Psoas muscle (tissue), 8 donors: ENCODE data around the gene RFX7. TPM values are rescaled to one million over a fixed set of nuclear protein-coding genes. Genes with fewer than 3 reads are reported as not detected.

Source experiments
- ATAC-seq, 4 donors: fragments of 200-7000 bp; cut with Tn5 transposase; one replicate each; pipeline ENCODE4 v1.9.1; 2020; ENCODE audit warnings: moderate library complexity in 3 of 4, mild to moderate bottlenecking in 2 of 4
- DNase-seq, 2 donors: peaks; one replicate each; pipeline ENCODE4 v3.0.0-alpha.2; 2020
- H3K27ac ChIP-seq: fragments of 200-600 bp; one replicate; pipeline ENCODE4 v1.8.0; 2022
- H3K27me3 ChIP-seq, 3 donors: fragments of 200-600 bp in 1 of 3; one replicate each; pipeline versions ENCODE4 v1.6.1 to v1.8.0; 2013 to 2022; ENCODE audit warnings: low read length in 2 of 3, mild to moderate bottlenecking in 2 of 3, moderate library complexity in 1 of 3; ENCODE audit not compliant: insufficient read depth in 3 of 3
- H3K36me3 ChIP-seq, 2 donors: fragments of 200-600 bp in 1 of 2; one replicate each; pipeline versions ENCODE4 v1.6.1 to v1.8.0; 2013 to 2022; ENCODE audit warnings: low read depth in 1 of 2, mild to moderate bottlenecking in 1 of 2, moderate library complexity in 1 of 2; ENCODE audit not compliant: insufficient read depth in 1 of 2
- H3K4me1 ChIP-seq: fragments of 200-600 bp; one replicate; pipeline ENCODE4 v1.8.0; 2022
- H3K4me3 ChIP-seq: fragments of 200-600 bp; one replicate; pipeline ENCODE4 v1.8.0; 2022; ENCODE audit warnings: mild to moderate bottlenecking
- H3K9me3 ChIP-seq: fragments of 200-600 bp; one replicate; pipeline ENCODE4 v1.8.0; 2022
- CTCF ChIP-seq: fragments of 200-600 bp; IDR thresholded peaks from one replicate; pipeline ENCODE4 v1.8.0; 2022; ENCODE audit warnings: antibody characterized with exemption
- WGBS, 3 donors: extraction: QIAGEN DNeasy Blood & Tissue Kit; methylation state at CpG; one replicate each; pipeline versions ENCODE4 v1.1.6 to v1.1.7; 2013; 5-methylcytosine and 5-hydroxymethylcytosine counted together
- intact Hi-C, 2 donors: fragments of 100-400 bp; cut with DNase I; formaldehyde crosslinking; loops; one replicate each; pipeline versions ENCODE4 v1.11.0 to v1.14.2; 2022
- polyA plus RNA-seq, 3 donors: library from polyadenylated mRNA; stranded (reverse); fragments of 200-250 nt; gene quantifications; one replicate each; pipeline ENCODE4 v1.2.3, GENCODE V29; 2013
- total RNA-seq, 4 donors: library from RNA; stranded (reverse); fragmentation: NEBNext Ultra II Directional in 2 of 4; extraction: Animal tissue kit (Norgen Biotek cat#: 25700) in 2 of 4; gene quantifications; one replicate each; pipeline versions ENCODE4 v1.2.1 to v1.2.4, GENCODE V29; 2021 to 2023
- donor health status: healthy with polysubstance abuse.
- donor health status: DM: no; HTN: no; CAD: no; lungs with moderate emphysema.
- donor health status: Bipolar disorder and iron deficiency.
- donor health status: healthy.
- donor health status: DM: yes; HTN: yes; CAD: no.
- donor health status: DM: no; HTN: no; CAD: no.
- donor health status: DM: no; HTN: no; CAD: no.
- donor health status: DM: yes; HTN: yes; CAD: no.

Gene RFX7
- total and polyA plus RNA-seq, 7 donors = 0.83 to 17.6 (median 11.8) TPM

DNA sequence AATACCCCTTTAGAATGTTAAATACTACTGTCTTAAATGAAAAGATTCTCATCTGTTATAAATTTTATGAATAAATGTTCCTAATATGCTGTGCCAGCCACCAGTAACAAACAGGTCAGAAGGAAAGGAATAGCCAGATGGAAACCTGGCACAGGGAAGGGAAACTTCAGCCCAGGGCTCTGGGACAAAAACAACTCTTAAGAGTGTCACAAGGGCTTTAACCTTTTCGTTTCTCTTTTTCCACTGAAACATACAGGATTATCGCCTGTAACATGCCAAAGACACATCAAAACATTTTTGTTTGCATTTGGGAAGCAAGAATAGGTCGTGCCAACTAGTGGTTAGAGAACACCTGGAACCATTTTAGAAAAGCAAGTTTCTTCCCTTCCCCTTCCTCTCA lies 141.2 kb downstream of the RFX7 start:
- peaks cover 0 to 11% of the 10 kb centered on the region in 2 donors for H3K36me3 ChIP-seq
- intact Hi-C loops = loop anchor here (2.0 to 10.0 kb wide), 2 partner anchors 142 kb away; partner anchors contain the start of gene RFX7 (in 1 of the 2)
- DNase-seq = no peak
- H3K27me3 ChIP-seq = no peaks in the 10 kb centered on the region
- peak overlapping the region; percentile 27 for H3K4me3 ChIP-seq
- peaks cover 55% of the 10 kb centered on the region for H3K4me1 ChIP-seq
- no peak for TF ChIP-seq CTCF
- peak; percentile 50 to 79 (median 64) for ATAC-seq
- no peaks in the 10 kb centered on the region for H3K9me3 ChIP-seq
- 22 to 30% (median 27%) methylated on average over 3 of the region's 3 CpGs for WGBS, 3 donors
- H3K27ac ChIP-seq = peak overlapping the region; percentile 79

DNA sequence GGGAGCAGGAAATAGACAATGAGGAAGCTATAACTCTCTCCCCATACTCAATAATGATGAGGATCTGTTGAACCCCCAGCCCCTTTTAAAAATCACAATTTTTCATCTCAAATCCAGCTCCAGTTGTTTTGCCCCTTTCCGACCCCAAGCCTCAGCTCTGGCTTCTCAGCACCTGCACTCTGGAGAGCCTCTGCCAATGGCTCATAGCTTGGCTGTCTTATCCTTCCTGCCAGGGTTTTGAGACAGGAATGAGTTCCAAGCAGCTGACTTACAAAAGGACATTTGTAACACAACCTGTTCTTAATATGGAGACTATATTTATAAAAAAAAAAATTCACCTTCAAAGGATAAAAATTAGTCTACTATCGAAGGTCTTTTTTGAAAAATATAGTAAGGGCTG lies 144.4 kb downstream of the RFX7 start:
- TF ChIP-seq CTCF = no peak
- intact Hi-C loops = loop anchor here in 1 of 2 donors (10.0 kb wide), 1 partner anchor 185 kb away; no protein-coding TSS in a partner anchor
- ATAC-seq = peak; percentile 77 to 91 (median 86)
- Histone ChIP-seq H3K4me1 (peaks cover 55% of the 10 kb centered on the region), H3K36me3 (peaks cover 10 to 40% of the 10 kb centered on the region in 2 donors), H3K27ac (peak overlapping the region; percentile 79), H3K27me3 (no peaks in the 10 kb centered on the region), H3K4me3 (peak overlapping the region; percentile 2), H3K9me3 (no peaks in the 10 kb centered on the region)
- DNase-seq = peak in 1 of 2 donors; percentile 50
- 28 to 39% (median 28%) methylated on average over 2 of the region's 2 CpGs for WGBS, 3 donors

- DNase-seq (no peak), ATAC-seq (no peak)
- Histone ChIP-seq H3K27me3 (no peaks in the 10 kb centered on the region), H3K9me3 (no peaks in the 10 kb centered on the region), H3K27ac (peak overlapping the region; percentile 79), H3K4me3 (no peak overlapping the region), H3K36me3 (peaks cover 14 to 50% of the 10 kb centered on the region in 2 donors), H3K4me1 (peaks cover 48% of the 10 kb centered on the region)
- TF ChIP-seq CTCF = peak; percentile 13
- intact Hi-C loops = loop anchor here in 1 of 2 donors (10.0 kb wide), 1 partner anchor 184 kb away; no protein-coding TSS in a partner anchor
- 53 to 75% (median 60%) methylated on average over 5 of the region's 5 CpGs for WGBS, 3 donors
Observed at GRCh38 chr15:56098195-56098863, 145.3 kb downstream of the RFX7 start.

- Histone ChIP-seq H3K27me3 (no peaks in the 10 kb centered on the region), H3K9me3 (no peaks in the 10 kb centered on the region), H3K4me1 (peaks cover 22% of the 10 kb centered on the region), H3K36me3 (peaks cover 14 to 49% of the 10 kb centered on the region in 2 donors), H3K4me3 (no peak overlapping the region), H3K27ac (no peak overlapping the region)
- no peak for TF ChIP-seq CTCF
- WGBS, 3 donors = 68 to 72% (median 70%) methylated on average over 1 of the region's 1 CpG
- DNase-seq (no peak), ATAC-seq (no peak)
- intact Hi-C loops = loop anchor here in 1 of 2 donors (10.0 kb wide), 1 partner anchor 181 kb away; no protein-coding TSS in a partner anchor
Observed at GRCh38 chr15:56095406-56095805, 148.3 kb downstream of the RFX7 start.
